ENCODE results near the gene HMGB1. TPM values are rescaled to one million over a fixed set of nuclear protein-coding genes. Genes with fewer than 3 reads are reported as not detected.

HMGB1 gene
- total and polyA plus RNA-seq, 8 donors = 29.5 to 479 (median 339) TPM

DNA sequence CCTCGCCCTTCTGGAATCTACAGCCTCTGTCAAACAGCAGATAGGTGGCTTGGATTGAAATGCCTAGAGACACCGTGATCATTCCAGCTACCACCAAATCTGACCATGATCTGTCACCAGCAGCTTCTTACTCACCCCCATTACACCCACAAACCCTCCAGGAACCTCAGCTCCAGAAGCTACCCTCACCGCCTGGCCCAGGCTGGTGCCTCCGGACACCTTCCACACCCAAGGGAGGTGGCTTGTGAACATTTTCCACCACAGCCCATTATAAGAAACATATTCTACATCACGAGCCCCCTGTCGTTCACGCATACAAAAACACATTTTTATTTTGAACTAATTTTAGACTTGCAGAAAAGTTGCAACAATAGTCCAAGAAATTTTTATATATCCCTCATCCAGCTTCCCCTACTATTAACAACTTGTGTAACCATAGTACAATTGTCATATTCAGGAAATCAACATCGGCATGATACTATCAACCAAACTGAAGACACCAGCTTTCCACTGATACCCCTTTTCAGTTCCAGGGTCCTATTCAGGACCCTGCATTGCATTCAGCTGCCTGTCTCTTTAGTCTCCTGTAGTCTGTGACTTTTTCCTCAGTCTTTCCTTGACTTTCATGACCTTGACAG lies 58.8 kb downstream of the HMGB1 start:
- Histone ChIP-seq H3K36me3 (no peaks in the 10 kb centered on the region), H3K27me3 (no peaks in the 10 kb centered on the region), H3K27ac (no peak overlapping the region), H3K4me1 (peaks cover 6 to 26% (median 17%) of the 10 kb centered on the region in 4 donors), H3K4me3 (no peak overlapping the region), H3K9me3 (no peaks in the 10 kb centered on the region)
- 92 to 97% (median 93%) methylated on average over 8 of the region's 8 CpGs for WGBS, 5 donors
- no peak for DNase-seq
- intact Hi-C loops (cut with DNase I; ENCODE audit: low total_unique reads) = no loop called here
- no peak for TF ChIP-seq CTCF (IDR thresholded peaks at IDR 0.05)
- TF ChIP-seq POLR2AphosphoS5 (IDR thresholded peaks at IDR 0.05) = no peak
- TF ChIP-seq POLR2A (IDR thresholded peaks at IDR 0.05) = no peak
- no peak for TF ChIP-seq EP300 (IDR thresholded peaks at IDR 0.05)

Other genes with a start within 250 kb of the HMGB1 start
- 10 to 100 TPM in 1 of 5 donors, 1 to 10 TPM in 4; 1.2 to 24.2 (median 5.9) TPM for gene KATNAL1, start 158.4 kb downstream of the HMGB1 start, total RNA-seq
- 1 to 10 TPM; 1.4 to 3.1 (median 2.1) TPM for gene KATNAL1, start 158.4 kb downstream of the HMGB1 start, polyA plus RNA-seq
- gene UBE2L5, start 43.4 kb downstream of the HMGB1 start, total RNA-seq = not detected
- not detected for gene UBE2L5, start 43.4 kb downstream of the HMGB1 start, polyA plus RNA-seq
- 10 to 100 TPM in 4 of 5 donors, 1 to 10 TPM in 1; 6.4 to 33.9 (median 16.3) TPM for gene USPL1, start 152.0 kb upstream of the HMGB1 start, total RNA-seq
- 1 to 10 TPM; 5.5 to 7.4 (median 6.1) TPM for gene USPL1, start 152.0 kb upstream of the HMGB1 start, polyA plus RNA-seq

All from stomach (tissue), 9 donors.